Adipocyte (in vitro differentiated cells): Measurements from ENCODE around the gene TMCC2.

Experiments
- DNase-seq: peaks from one replicate; pipeline ENCODE4 v3.0.0-alpha.2; 2015; ENCODE audit warnings: low read depth
- H3K27me3 ChIP-seq: replicated peaks from 2 replicates; pipeline ENCODE4 v1.7.0; 2013; ENCODE audit warnings: mild to moderate bottlenecking, low read length, moderate library complexity; ENCODE audit not compliant: control insufficient read depth, insufficient read depth
- H3K36me3 ChIP-seq: 2 replicates; pipeline ENCODE4 v1.7.0; 2013; ENCODE audit warnings: low read length, mild to moderate bottlenecking, moderate library complexity; ENCODE audit not compliant: control insufficient read depth, insufficient read depth, severe bottlenecking
- H3K4me1 ChIP-seq: 2 replicates; pipeline ENCODE4 v1.7.0; 2013; ENCODE audit warnings: mild to moderate bottlenecking, low read length, moderate library complexity; ENCODE audit not compliant: control insufficient read depth, insufficient read depth
- H3K4me3 ChIP-seq: 2 replicates; pipeline ENCODE4 v1.7.0; 2013; ENCODE audit warnings: mild to moderate bottlenecking, low read length, moderate library complexity
- H3K9ac ChIP-seq: 2 replicates; pipeline ENCODE4 v1.7.0; 2013; ENCODE audit warnings: mild to moderate bottlenecking, low read length, moderate library complexity
- H3K9me3 ChIP-seq: 2 replicates; pipeline ENCODE4 v1.7.0; 2013; ENCODE audit warnings: mild to moderate bottlenecking, low read length, moderate library complexity; ENCODE audit not compliant: control insufficient read depth

TMCC2 gene

DNA sequence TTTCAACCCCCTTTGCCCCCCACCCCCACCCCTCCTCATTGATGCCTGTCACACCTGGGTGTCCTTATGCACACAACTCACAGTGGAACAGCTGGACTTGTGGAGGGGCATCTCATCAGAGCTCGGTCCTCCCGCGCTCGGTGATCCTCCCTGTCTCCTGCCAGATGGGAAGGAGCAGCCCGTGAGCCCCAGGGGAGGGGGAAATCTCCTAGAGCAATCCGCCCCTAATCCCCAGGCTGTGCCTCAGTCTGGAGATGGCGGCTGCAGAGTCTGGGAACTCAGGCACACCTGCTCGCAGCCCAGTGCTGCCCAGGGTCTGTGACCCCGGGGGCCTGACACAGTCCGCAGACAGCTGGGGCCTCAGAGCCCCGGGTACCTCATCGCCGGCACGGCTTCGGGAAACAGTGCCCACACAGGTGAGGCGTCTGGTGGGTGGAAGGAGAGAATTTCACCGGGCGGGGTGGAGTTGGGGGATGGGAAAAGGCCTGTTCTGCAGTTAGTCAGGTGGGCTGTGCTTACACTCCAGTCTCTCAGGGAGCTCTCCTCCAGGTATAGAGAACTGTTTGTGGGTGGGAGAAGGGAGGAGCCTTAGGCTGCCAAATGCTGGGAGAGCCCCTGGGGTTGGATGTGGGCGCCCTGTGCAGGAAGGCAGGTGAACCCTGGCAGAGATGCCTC is 29.3 kb downstream of the TMCC2 start:
- no peak overlapping the region for H3K9ac ChIP-seq
- H3K9me3 ChIP-seq: no peaks in the 10 kb centered on the region
- no peaks in the 10 kb centered on the region for H3K36me3 ChIP-seq
- H3K27me3 ChIP-seq: no peaks in the 10 kb centered on the region
- no peak for DNase-seq
- H3K4me3 ChIP-seq: no peak overlapping the region
- H3K4me1 ChIP-seq: peaks cover 20% of the 10 kb centered on the region

GRCh38 chr1:205257735-205258134 is 30.0 kb downstream of the TMCC2 start:
- no peaks in the 10 kb centered on the region for H3K36me3 ChIP-seq
- H3K9ac ChIP-seq: peak overlapping the region; percentile 2
- no peaks in the 10 kb centered on the region for H3K9me3 ChIP-seq
- peaks cover 26% of the 10 kb centered on the region for H3K4me1 ChIP-seq
- H3K27me3 ChIP-seq: no peaks in the 10 kb centered on the region
- H3K4me3 ChIP-seq: no peak overlapping the region
- no peak for DNase-seq

DNA sequence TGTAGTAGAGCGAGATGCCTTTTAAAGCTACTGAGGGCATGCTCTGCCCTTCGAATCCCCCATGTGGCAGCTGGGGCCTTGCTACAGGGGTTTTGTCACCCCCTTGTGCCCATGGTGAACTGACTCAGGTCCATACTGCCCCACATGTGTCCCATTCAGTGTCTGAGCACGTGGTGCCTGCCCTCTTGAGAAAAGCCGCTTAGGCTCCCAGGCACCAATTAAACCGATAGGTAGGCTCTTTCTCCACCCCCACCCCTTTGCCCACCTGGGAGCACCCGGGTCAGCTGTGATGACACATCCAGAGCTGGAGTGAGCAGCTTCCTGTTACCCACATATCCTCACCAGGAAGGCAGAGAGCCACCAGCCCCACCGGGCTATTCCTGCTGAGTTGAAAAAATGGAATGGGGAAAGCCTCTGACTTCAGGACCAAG is 30.5 kb downstream of the TMCC2 start:
- Histone ChIP-seq H3K27me3 (no peaks in the 10 kb centered on the region), H3K9ac (peak overlapping the region; percentile 2), H3K36me3 (no peaks in the 10 kb centered on the region), H3K9me3 (no peaks in the 10 kb centered on the region), H3K4me1 (peaks cover 26% of the 10 kb centered on the region), H3K4me3 (no peak overlapping the region)
- no peak for DNase-seq

- Histone ChIP-seq H3K36me3 (no peaks in the 10 kb centered on the region), H3K9ac (peak overlapping the region; percentile 49), H3K4me1 (peaks cover 26% of the 10 kb centered on the region), H3K27me3 (no peaks in the 10 kb centered on the region), H3K9me3 (no peaks in the 10 kb centered on the region), H3K4me3 (no peak overlapping the region)
- DNase-seq: peak; percentile 56
Measured at GRCh38 chr1:205258719-205259118, 31.0 kb downstream of the TMCC2 start.

DNA sequence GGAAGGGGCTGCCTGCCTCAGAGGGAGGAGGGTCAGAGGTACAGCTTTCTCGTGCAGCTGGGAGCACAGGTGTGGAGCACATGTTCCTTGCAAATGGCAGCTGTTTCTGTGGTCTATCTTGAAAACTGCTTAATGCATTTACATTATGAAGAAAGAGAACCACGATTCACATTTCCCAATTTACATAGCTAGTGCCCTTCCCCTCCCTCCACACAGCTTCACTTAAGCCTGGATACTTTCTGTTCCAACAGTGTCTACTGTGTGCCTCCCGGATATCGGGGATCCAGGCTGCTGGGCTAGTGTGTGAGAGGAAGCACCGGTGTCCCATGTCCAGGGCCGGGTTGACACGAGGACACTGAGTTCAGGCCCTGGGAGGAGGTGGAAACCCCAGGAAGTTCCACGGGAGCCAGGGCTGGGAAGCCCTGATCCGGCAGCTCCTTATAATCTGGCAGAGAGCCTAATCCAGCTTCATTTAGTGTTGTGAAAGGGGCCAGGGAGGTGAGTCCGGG is 31.6 kb downstream of the TMCC2 start:
- H3K9me3 ChIP-seq: no peaks in the 10 kb centered on the region
- H3K36me3 ChIP-seq: no peaks in the 10 kb centered on the region
- peaks cover 26% of the 10 kb centered on the region for H3K4me1 ChIP-seq
- DNase-seq: peak; percentile 23
- H3K9ac ChIP-seq: peak overlapping the region; percentile 49
- peak overlapping the region; percentile 19 for H3K4me3 ChIP-seq
- H3K27me3 ChIP-seq: no peaks in the 10 kb centered on the region

DNA sequence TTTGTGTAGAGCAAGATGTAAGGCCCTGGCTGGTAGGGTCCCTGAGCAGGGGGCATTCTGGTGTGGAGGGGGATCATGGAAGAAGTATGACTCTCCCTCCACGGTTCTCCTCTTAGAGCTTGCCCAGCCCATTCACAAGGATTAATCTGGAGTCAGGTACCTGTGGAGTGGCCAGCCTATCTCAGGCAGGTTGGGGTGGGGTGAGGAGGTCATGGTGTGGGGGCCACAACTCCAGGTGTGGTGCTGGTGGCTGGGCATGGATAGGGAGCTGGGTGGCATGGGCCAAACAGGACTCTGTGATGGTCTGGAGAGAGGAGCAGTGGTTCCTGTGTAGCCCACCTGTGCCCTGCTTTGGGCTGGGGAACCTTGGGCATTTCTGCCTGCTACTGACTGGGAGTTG is 32.3 kb downstream of the TMCC2 start:
- H3K9me3 ChIP-seq: no peaks in the 10 kb centered on the region
- DNase-seq: no peak
- no peaks in the 10 kb centered on the region for H3K36me3 ChIP-seq
- H3K9ac ChIP-seq: no peak overlapping the region
- H3K4me1 ChIP-seq: peaks cover 26% of the 10 kb centered on the region
- H3K27me3 ChIP-seq: no peaks in the 10 kb centered on the region
- H3K4me3 ChIP-seq: no peak overlapping the region

DNA sequence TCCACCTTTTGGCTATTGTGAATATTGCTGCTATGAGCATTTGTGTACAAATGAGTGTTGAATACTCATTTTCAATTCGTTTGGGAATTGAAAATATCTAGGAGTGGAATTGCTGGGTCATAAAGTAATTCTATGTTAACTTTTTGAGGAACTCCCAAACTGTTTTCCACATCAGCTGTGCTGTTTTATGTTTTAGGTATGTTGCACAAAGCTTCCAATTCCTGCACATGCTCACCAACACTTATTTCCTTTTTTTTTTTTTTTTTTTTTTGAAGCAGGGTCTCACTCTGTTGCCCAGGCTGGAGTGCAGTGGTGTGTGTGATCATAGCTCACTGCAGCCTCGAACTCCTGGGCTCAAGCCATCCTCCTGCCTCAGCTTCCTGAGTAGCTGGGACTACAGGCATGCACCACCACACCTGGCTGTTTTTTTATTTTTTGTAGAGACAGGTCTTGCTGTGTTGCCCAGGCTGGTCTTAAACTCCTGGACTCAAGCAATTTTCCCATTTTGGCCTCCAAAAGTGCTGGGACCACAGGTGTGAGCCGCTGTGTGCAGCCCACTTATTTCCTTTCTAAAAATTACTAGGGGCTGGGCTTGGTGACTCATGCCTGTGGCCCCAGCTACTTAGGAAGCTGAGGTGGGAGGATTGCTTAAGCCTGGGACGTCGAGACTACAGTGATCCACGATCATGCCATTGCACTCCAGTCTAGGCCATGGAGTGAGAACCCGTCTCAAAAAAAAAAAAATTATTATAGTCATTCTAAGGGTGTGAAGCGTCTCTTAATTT is 33.4 kb downstream of the TMCC2 start:
- Histone ChIP-seq H3K4me3 (no peak overlapping the region), H3K9me3 (no peaks in the 10 kb centered on the region), H3K27me3 (no peaks in the 10 kb centered on the region), H3K4me1 (peaks cover 26% of the 10 kb centered on the region), H3K36me3 (no peaks in the 10 kb centered on the region), H3K9ac (no peak overlapping the region)
- peak; percentile 34 for DNase-seq

DNA sequence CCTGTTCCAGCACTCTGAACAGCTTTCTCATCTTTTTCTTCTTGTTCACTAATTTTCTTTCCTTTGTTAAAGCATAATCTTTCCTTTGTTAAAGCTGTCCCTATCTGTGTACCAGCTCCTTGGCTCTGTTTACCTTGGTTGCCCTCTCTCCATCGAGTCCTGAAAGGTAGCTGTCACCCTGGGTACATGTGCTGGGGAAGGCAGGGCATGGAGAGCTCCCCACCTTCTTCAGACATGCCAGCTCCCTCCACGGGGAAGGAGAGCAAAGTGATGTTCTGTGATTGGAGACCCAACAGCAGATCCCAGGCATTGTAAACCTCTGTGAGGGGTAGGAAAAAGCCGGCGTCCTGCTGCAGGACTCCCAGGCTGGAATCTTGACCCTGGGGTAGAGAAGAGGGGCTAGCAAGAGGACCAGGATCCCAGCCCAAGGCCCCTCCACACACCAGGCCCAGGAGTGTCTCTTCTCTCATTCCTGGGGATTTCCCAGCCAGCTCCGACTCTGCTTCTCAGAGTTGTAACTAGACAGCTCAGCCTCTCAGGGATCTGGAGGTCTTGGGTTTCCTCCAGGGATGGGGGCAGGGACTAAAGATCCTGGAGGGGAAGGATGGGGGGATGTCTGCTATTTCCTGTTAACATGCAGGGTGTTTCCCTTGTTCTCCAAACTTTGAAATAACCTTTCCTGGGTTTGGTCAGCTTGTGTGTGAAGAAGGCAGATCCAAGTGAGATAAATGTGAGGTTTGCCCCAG is 34.4 kb downstream of the TMCC2 start:
- Histone ChIP-seq H3K36me3 (no peaks in the 10 kb centered on the region), H3K9ac (no peak overlapping the region), H3K4me1 (peaks cover 34% of the 10 kb centered on the region), H3K9me3 (no peaks in the 10 kb centered on the region), H3K4me3 (no peak overlapping the region), H3K27me3 (no peaks in the 10 kb centered on the region)
- peak; percentile 62 for DNase-seq

DNA sequence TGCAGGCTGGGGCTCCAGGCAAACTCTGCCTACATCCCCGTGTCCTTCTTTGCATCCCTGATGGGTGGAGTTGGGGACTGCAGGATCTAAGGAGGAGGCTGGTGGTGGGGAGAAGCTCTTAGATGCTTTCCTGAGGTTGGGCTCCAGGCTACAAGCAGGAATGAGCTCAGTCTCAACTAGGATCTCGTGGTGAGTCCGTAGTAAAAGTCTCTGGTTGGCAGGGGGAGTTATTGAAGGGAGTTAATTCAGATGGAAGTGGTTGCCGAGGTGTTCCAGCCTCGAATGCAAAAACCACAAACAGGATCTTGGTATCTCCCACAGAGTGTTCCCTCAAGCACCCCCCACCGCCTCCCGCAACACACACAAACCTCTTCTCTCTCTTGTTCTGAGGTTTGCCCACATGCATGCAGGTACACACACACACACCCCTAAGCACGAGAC is 35.0 kb downstream of the TMCC2 start:
- Histone ChIP-seq H3K9me3 (no peaks in the 10 kb centered on the region), H3K36me3 (no peaks in the 10 kb centered on the region), H3K4me3 (no peak overlapping the region), H3K9ac (no peak overlapping the region), H3K4me1 (peaks cover 41% of the 10 kb centered on the region), H3K27me3 (no peaks in the 10 kb centered on the region)
- DNase-seq: no peak

DNA sequence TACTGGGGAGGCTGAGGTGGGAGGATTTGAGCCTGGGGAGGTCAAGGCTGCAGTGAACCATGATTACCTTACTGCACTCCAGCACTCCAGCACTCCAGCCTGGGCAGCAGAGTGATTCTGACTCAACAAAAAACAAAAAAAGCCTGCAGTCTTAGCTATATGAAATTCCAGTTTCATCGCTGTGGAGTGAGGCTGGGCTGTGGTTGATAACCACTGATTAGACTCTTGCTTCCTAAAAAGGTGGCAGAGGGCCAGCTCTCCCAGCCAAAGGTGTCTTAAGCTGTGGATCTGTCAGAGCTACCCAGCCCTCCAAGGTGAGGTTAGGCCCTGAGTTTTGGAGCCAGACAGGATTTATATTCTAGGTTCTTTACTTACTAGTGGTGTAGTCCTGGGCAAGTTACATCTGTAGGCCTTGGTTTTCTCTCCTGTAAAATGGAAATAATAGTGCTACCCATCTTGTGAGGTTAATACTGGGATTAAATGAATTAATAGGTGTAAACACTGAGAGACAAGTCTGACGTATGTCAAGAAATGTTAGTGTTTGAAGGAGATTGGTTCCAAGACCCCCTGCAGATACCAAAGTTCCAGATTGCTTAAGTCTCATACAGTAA is 35.9 kb downstream of the TMCC2 start:
- Histone ChIP-seq H3K4me1 (peaks cover 40% of the 10 kb centered on the region), H3K9me3 (no peaks in the 10 kb centered on the region), H3K4me3 (no peak overlapping the region), H3K27me3 (no peaks in the 10 kb centered on the region), H3K36me3 (no peaks in the 10 kb centered on the region), H3K9ac (no peak overlapping the region)
- DNase-seq: no peak
